IMR-90 (cell line): Measurements from ENCODE around the gene TCFL5. TPM values are rescaled to one million over a fixed set of nuclear protein-coding genes. Genes with fewer than 3 reads are reported as not detected.

ENCODE experiments used
- ATAC-seq: fragments of 200-7000 bp; cut with Tn5 transposase; 2 replicates; pipeline ENCODE4 v1.9.1; 2020; ENCODE audit warnings: low read depth, mild to moderate bottlenecking, moderate library complexity
- BruUV-seq: library from RNA; stranded (reverse); fragments of 400-500 nt; replicated peaks from 2 replicates; lab custom pipeline; 2021; lab: Mats Ljungman, UMichigan
- CTCF ChIA-PET: fragments of 300-600 bp; formaldehyde crosslinking; extraction: SDS; loops from one replicate; lab custom pipeline; 2021; ENCODE audit warnings: antibody characterized with exemption; lab: Yijun Ruan, JAX
- POLR2A ChIA-PET: fragments of 300-600 bp; sonication (Branson Sonifier 250); formaldehyde crosslinking; loops from one replicate; lab custom pipeline; 2022; ENCODE audit warnings: antibody characterized with exemption; ENCODE audit not compliant: unreplicated experiment; lab: Charles Lee
- DNase-seq: peaks from one replicate; pipeline ENCODE4 v3.0.0; 2013
- H2AFZ ChIP-seq: replicated peaks from 2 replicates; pipeline ENCODE3; 2013; ENCODE audit warnings: low read length, mild to moderate bottlenecking; ENCODE audit not compliant: poor library complexity
- H2AK5ac ChIP-seq: 2 replicates; pipeline ENCODE4 v1.6.1; 2013; ENCODE audit warnings: low read depth, low read length, inconsistent platforms
- H2AK9ac ChIP-seq: replicated peaks from 2 replicates; pipeline ENCODE3; 2013; ENCODE audit warnings: mild to moderate bottlenecking, low read depth, low read length, moderate library complexity; ENCODE audit not compliant: poor library complexity
- H2BK120ac ChIP-seq: 2 replicates; pipeline ENCODE4 v1.6.1; 2013; ENCODE audit warnings: low read depth, low read length, inconsistent platforms
- H2BK15ac ChIP-seq: 3 replicates; pipeline ENCODE4 v1.6.1; 2013; ENCODE audit warnings: low read depth, low read length, inconsistent platforms
- H2BK20ac ChIP-seq: 2 replicates; pipeline ENCODE4 v1.6.1; 2013; ENCODE audit warnings: low read depth, mild to moderate bottlenecking, inconsistent platforms, low read length, moderate library complexity
- H2BK5ac ChIP-seq: 2 replicates; pipeline ENCODE4 v1.6.1; 2013; ENCODE audit warnings: mild to moderate bottlenecking, low read depth, low read length, inconsistent platforms; ENCODE audit not compliant: poor library complexity, severe bottlenecking
- H3K14ac ChIP-seq: replicated peaks from 2 replicates; pipeline ENCODE4 v1.6.1; 2013; ENCODE audit warnings: low read depth, low read length, inconsistent platforms
- H3K18ac ChIP-seq: 2 replicates; pipeline ENCODE4 v1.6.1; 2013; ENCODE audit warnings: low read depth, low read length, control low read depth
- H3K23ac ChIP-seq: 2 replicates; pipeline ENCODE4 v1.6.1; 2013; ENCODE audit warnings: low read depth, low read length, inconsistent platforms
- H3K27ac ChIP-seq: 2 replicates; pipeline ENCODE4 v1.5.1; 2013; ENCODE audit warnings: mild to moderate bottlenecking, control low read depth, low read length; ENCODE audit not compliant: insufficient read depth
- H3K27me3 ChIP-seq: 2 replicates; pipeline ENCODE4 v1.6.1; 2013; ENCODE audit warnings: low read length; ENCODE audit not compliant: control insufficient read depth, insufficient read depth
- H3K36me3 ChIP-seq: 2 replicates; pipeline ENCODE4 v1.6.1; 2013; ENCODE audit warnings: low read length, mixed read lengths; ENCODE audit not compliant: control insufficient read depth, insufficient read depth
- H3K4ac ChIP-seq: 2 replicates; pipeline ENCODE4 v1.6.1; 2013; ENCODE audit warnings: low read depth, low read length, inconsistent platforms
- H3K4me1 ChIP-seq: 2 replicates; pipeline ENCODE4 v1.6.1; 2013; ENCODE audit warnings: low read length, mixed read lengths; ENCODE audit not compliant: control insufficient read depth, insufficient read depth
- H3K4me2 ChIP-seq: 2 replicates; pipeline ENCODE4 v1.6.1; 2013; ENCODE audit warnings: low read depth, mild to moderate bottlenecking, control low read depth, low read length, moderate library complexity
- H3K4me3 ChIP-seq: 2 replicates; pipeline ENCODE4 v1.5.1; 2013; ENCODE audit warnings: low read depth, mild to moderate bottlenecking, control low read depth, low read length, moderate library complexity; ENCODE audit not compliant: insufficient read depth
- H3K56ac ChIP-seq: 2 replicates; pipeline ENCODE4 v1.6.1; 2013; ENCODE audit warnings: low read length, inconsistent platforms; ENCODE audit not compliant: insufficient read depth; ENCODE audit errors: extremely low read depth
- H3K79me1 ChIP-seq, 2 experiments: 2 replicates each; pipeline ENCODE4 v1.6.1; 2013; ENCODE audit warnings: low read length in 2 of 2, inconsistent platforms in 1 of 2, low read depth in 1 of 2
- H3K9ac ChIP-seq: 2 replicates; pipeline ENCODE4 v1.6.1; 2013; ENCODE audit warnings: low read depth, low read length, control low read depth
- H3K9me1 ChIP-seq: 2 replicates; pipeline ENCODE4 v1.6.1; 2013; ENCODE audit warnings: low read length, inconsistent platforms; ENCODE audit not compliant: insufficient read depth
- H3K9me3 ChIP-seq: 2 replicates; pipeline ENCODE4 v1.6.1; 2013; ENCODE audit warnings: low read length; ENCODE audit not compliant: control insufficient read depth, insufficient read depth
- H4K20me1 ChIP-seq: 2 replicates; pipeline ENCODE4 v1.6.1; 2013; ENCODE audit warnings: low read length, inconsistent platforms; ENCODE audit not compliant: insufficient read depth
- H4K5ac ChIP-seq: 2 replicates; pipeline ENCODE4 v1.6.1; 2013; ENCODE audit warnings: mild to moderate bottlenecking, low read depth, low read length, control low read depth
- H4K8ac ChIP-seq, 2 experiments: 2 replicates each; pipeline ENCODE4 v1.6.1; 2013; ENCODE audit warnings: low read depth in 2 of 2, low read length in 2 of 2, control low read depth in 1 of 2, inconsistent platforms in 1 of 2
- H4K91ac ChIP-seq: 2 replicates; pipeline ENCODE4 v1.6.1; 2013; ENCODE audit warnings: low read depth, low read length, inconsistent platforms; ENCODE audit not compliant: insufficient read depth
- CEBPB ChIP-seq: IDR thresholded peaks from 2 replicates; pipeline ENCODE4 v1.6.1; 2012; ENCODE audit warnings: low read depth, low read length, improper control_type of control experiment
- CHD1 ChIP-seq: IDR thresholded peaks from 2 replicates; pipeline ENCODE4 v1.6.1; 2012; ENCODE audit warnings: low read depth, low read length, improper control_type of control experiment
- FOS ChIP-seq: fragments of 150-350 bp; IDR thresholded peaks from 2 replicates; pipeline ENCODE4 v1.6.1; 2016; ENCODE audit warnings: low read depth, low read length
- MAZ ChIP-seq: IDR thresholded peaks from 2 replicates; pipeline ENCODE4 v1.6.1; 2012; ENCODE audit warnings: low read depth, mild to moderate bottlenecking, low read length, improper control_type of control experiment, moderate library complexity, borderline replicate concordance
- RAD21 ChIP-seq: IDR thresholded peaks from 2 replicates; pipeline ENCODE4 v1.6.1; 2012; ENCODE audit warnings: low read length, improper control_type of control experiment
- RCOR1 ChIP-seq: IDR thresholded peaks from 2 replicates; pipeline ENCODE4 v1.6.1; 2012; ENCODE audit warnings: mild to moderate bottlenecking, low read length, improper control_type of control experiment; ENCODE audit not compliant: insufficient replicate concordance
- RFX5 ChIP-seq: IDR thresholded peaks from 2 replicates; pipeline ENCODE4 v1.8.0; 2012; ENCODE audit warnings: low read depth, mild to moderate bottlenecking, low read length, moderate library complexity
- SMC3 ChIP-seq: fragments of 150-350 bp; IDR thresholded peaks from 2 replicates; pipeline ENCODE4 v1.6.1; 2016; ENCODE audit warnings: low read depth, mild to moderate bottlenecking, antibody characterized with exemption, low read length, moderate library complexity
- WGBS, 2 experiments: methylation state at CpG; one replicate each; pipeline versions ENCODE4 v1.1.5 to v1.1.7; 2013; ENCODE audit warnings: missing lambda C conversion rate in 2 of 2; ENCODE audit not compliant: insufficient read length in 1 of 2; ENCODE audit errors: extremely low coverage in 2 of 2; 5-methylcytosine and 5-hydroxymethylcytosine counted together
- dilution Hi-C: fragments of 300-500 bp; cut with HindIII; formaldehyde crosslinking; loops from one replicate; pipeline ENCODE4 v1.14.3; 2018; ENCODE audit warnings: low sequenced_read_pairs; ENCODE audit not compliant: unreplicated experiment
- in situ Hi-C: fragments of 300-500 bp; cut with MboI; formaldehyde crosslinking; loops from 3 replicates; pipeline ENCODE4 v1.14.3; 2019; ENCODE audit warnings: low sequenced_read_pairs, inconsistent platforms, mixed read lengths
- intact Hi-C: fragments of 100-400 bp; cut with micrococcal nuclease; formaldehyde crosslinking; loops from 2 replicates; pipeline ENCODE4 v1.10.0; 2022
- polyA plus RNA-seq, 3 experiments: library from polyadenylated mRNA; depleted of rRNA; stranded (reverse); fragments of >200 nt; gene quantifications; 2 replicates each; pipeline ENCODE4 v1.2.3, GENCODE V29; 2012; ENCODE audit warnings: low replicate concordance in 1 of 3
- total RNA-seq: library from RNA; depleted of rRNA; stranded (reverse); fragments of >200 nt; gene quantifications from 2 replicates; pipeline ENCODE4 v1.2.3, GENCODE V29; 2012

The TCFL5 gene
- total and polyA plus RNA-seq, 2 of the 4 experiments (the other 2 are of a cell fraction) = 6.0 to 8.2 TPM

DNA sequence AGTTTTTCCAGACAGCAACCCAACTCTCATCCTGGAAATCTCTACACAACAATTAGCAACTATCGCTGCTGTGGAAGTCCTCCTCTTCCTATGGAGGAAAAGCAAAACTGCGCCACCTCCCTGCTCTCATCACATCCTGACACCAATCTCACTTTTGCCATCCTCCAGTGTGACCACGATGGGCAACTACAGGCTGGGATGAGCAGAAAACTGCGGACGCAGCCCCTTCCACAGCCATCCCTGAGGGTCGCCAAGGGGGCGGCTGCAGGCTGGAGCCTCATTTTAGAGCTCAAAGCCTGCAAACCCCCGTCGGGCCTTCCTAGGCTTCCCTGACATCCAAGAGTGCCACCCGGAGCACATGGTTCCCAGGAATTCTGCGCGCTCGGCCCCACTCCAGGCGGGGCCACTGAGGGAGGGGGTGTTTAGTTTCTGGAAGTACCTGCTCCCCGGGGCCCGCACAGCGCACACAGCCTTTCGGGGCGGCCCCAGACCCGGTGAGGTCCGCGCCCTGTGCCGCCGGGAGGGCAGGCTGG is 1.2 kb downstream of the TCFL5 start:
- 0% methylated on average over 2 of the region's 24 CpGs; no CpG with 5 or more reads in 1 of the 2 experiments for WGBS, 2 experiments
- ATAC-seq = no peak; the same call in 1 of the 2 replicates

More for the DNA sequence above, 1.2 kb downstream of the TCFL5 start:
- TF ChIP-seq RFX5 (no peak), MAZ (no peak), CHD1 (no peak), FOS (no peak), SMC3 (no peak), RAD21 (no peak), RCOR1 (no peak), CEBPB (no peak)
- peaks cover 10% of the 10 kb centered on the region; the same call in 1 of the 2 replicates for H3K36me3 ChIP-seq
- peak overlapping the region; percentile 22 for H3K9ac ChIP-seq
- no peak overlapping the region for H4K8ac ChIP-seq
- dilution Hi-C loops (no loop called here), in situ Hi-C loops (no loop called here), intact Hi-C loops (loop anchor here (5.0 kb wide), 1 partner anchor 57 kb away; no protein-coding TSS in a partner anchor)
- H3K4me1 ChIP-seq = 0 out of 2 replicates have a peak, but pooled peaks cover 3% of the 10 kb centered on the region
- H3K18ac ChIP-seq = no peak overlapping the region
- CTCF ChIA-PET = no interaction called here
- H2BK20ac ChIP-seq = no peak overlapping the region
- peak overlapping the region; percentile 75 for H2AFZ ChIP-seq
- H4K91ac ChIP-seq = no peak overlapping the region
- H2BK5ac ChIP-seq = no peak overlapping the region
- H3K4me3 ChIP-seq = peak overlapping the region; percentile 100
- DNase-seq = peak; percentile 45
- peaks cover 19% of the 10 kb centered on the region for H4K20me1 ChIP-seq
- peak overlapping the region; percentile 67; the same call in 1 of the 2 replicates for H3K23ac ChIP-seq
- peak overlapping the region; percentile 88 for H3K4me2 ChIP-seq
- H2AK9ac ChIP-seq = peak overlapping the region; percentile 6
- POLR2A ChIA-PET = no interaction called here
- H3K27me3 ChIP-seq = no peaks in the 10 kb centered on the region
- H3K27ac ChIP-seq = no peak overlapping the region
- H3K56ac ChIP-seq = no peak overlapping the region; the same call in 1 of the 2 replicates
- H2BK120ac ChIP-seq = no peak overlapping the region
- no TSS peak for BruUV-seq
- H3K4ac ChIP-seq = 0 out of 2 replicates have a peak overlapping the region, but pooled peaks have one; percentile 8
- peaks cover 14 to 38% of the 10 kb centered on the region in 2 experiments for H3K79me1 ChIP-seq
- no peak overlapping the region for H2BK15ac ChIP-seq
- no peak overlapping the region for H4K5ac ChIP-seq
- H3K9me3 ChIP-seq = no peaks in the 10 kb centered on the region
- no peak overlapping the region for H2AK5ac ChIP-seq
- peak overlapping the region; percentile 55; the same call in 1 of the 2 replicates for H3K14ac ChIP-seq
- peaks cover 4% of the 10 kb centered on the region; the same call in 1 of the 2 replicates for H3K9me1 ChIP-seq
